AG04450 (cell line): ENCODE data around the gene FDXR. TPM values are rescaled to one million over a fixed set of nuclear protein-coding genes. Genes with fewer than 3 reads are reported as not detected.

ENCODE experiments used
- CTCF ChIA-PET: fragments of 300-600, 350-600 bp; formaldehyde crosslinking; extraction: SDS; loops from one replicate; lab custom pipeline; 2022; ENCODE audit warnings: antibody characterized with exemption, inconsistent platforms; lab: Charles Lee
- POLR2A ChIA-PET: fragments of 350-600 bp; formaldehyde crosslinking; extraction: SDS; loops from one replicate; lab custom pipeline; 2021; ENCODE audit warnings: antibody characterized with exemption, inconsistent platforms; lab: Yijun Ruan, JAX
- DNase-seq: peaks from one replicate; pipeline ENCODE4 v3.0.0-alpha.2; 2011; ENCODE audit warnings: low read depth, low spot score
- H3K27ac ChIP-seq: one replicate; pipeline ENCODE4 v1.5.1; 2012; ENCODE audit warnings: low read depth, low read length, control low read depth
- H3K27me3 ChIP-seq: one replicate; pipeline ENCODE4 v1.6.0; 2012; ENCODE audit warnings: low read length; ENCODE audit not compliant: control insufficient read depth, insufficient read depth
- H3K4me3 ChIP-seq: 2 replicates; pipeline ENCODE4 v1.5.1; 2011; ENCODE audit warnings: mild to moderate bottlenecking, low read depth, low read length, control low read depth
- H3K9me3 ChIP-seq: 2 replicates; pipeline ENCODE4 v1.5.1; 2012; ENCODE audit warnings: low read length; ENCODE audit not compliant: control insufficient read depth, insufficient read depth
- CTCF ChIP-seq: IDR thresholded peaks from 2 replicates; pipeline ENCODE4 v1.5.1; 2011; ENCODE audit warnings: low read depth, low read length, control low read depth, inconsistent platforms
- polyA plus RNA-seq: library from polyadenylated mRNA; depleted of rRNA; stranded (reverse); fragments of >200 nt; gene quantifications from 2 replicates; pipeline ENCODE4 v1.2.3, GENCODE V29; 2011

Gene FDXR
- polyA plus RNA-seq, 1 experiment = 23.0 TPM

- ChIA-PET CTCF (no interaction called here), POLR2A (no interaction called here)
- H3K27me3 ChIP-seq = peaks cover 25% of the 10 kb centered on the region
- DNase-seq = no peak
- no peak overlapping the region for H3K4me3 ChIP-seq
- H3K9me3 ChIP-seq = no peaks in the 10 kb centered on the region
- H3K27ac ChIP-seq = no peak overlapping the region
- TF ChIP-seq CTCF = no peak
Measured at GRCh38 chr17:74904687-74905409, 32.1 kb upstream of the FDXR start.

- POLR2A ChIA-PET = no interaction called here
- H3K4me3 ChIP-seq = no peak overlapping the region
- DNase-seq = no peak
- H3K9me3 ChIP-seq = no peaks in the 10 kb centered on the region
- TF ChIP-seq CTCF = no peak
- H3K27me3 ChIP-seq = peaks cover 34% of the 10 kb centered on the region
- CTCF ChIA-PET = no interaction called here
- no peak overlapping the region for H3K27ac ChIP-seq
Measured at GRCh38 chr17:74903671-74904070, 30.9 kb upstream of the FDXR start.

- Histone ChIP-seq H3K4me3 (no peak overlapping the region), H3K27me3 (peaks cover 37% of the 10 kb centered on the region), H3K9me3 (no peaks in the 10 kb centered on the region), H3K27ac (no peak overlapping the region)
- CTCF ChIA-PET = no interaction called here
- no peak for DNase-seq
- TF ChIP-seq CTCF = no peak
- POLR2A ChIA-PET = no interaction called here
Measured at GRCh38 chr17:74903034-74903433, 30.2 kb upstream of the FDXR start.

- Histone ChIP-seq H3K4me3 (no peak overlapping the region), H3K9me3 (no peaks in the 10 kb centered on the region), H3K27ac (no peak overlapping the region), H3K27me3 (peaks cover 45% of the 10 kb centered on the region)
- CTCF ChIA-PET = no interaction called here
- TF ChIP-seq CTCF = no peak
- POLR2A ChIA-PET = no interaction called here
- DNase-seq = no peak
Measured at GRCh38 chr17:74901353-74902135, 28.8 kb upstream of the FDXR start.

GRCh38 chr17:74900208-74900607 is 27.4 kb upstream of the FDXR start:
- no peak overlapping the region for H3K27ac ChIP-seq
- TF ChIP-seq CTCF = no peak
- CTCF ChIA-PET = no interaction called here
- peaks cover 56% of the 10 kb centered on the region for H3K27me3 ChIP-seq
- no peaks in the 10 kb centered on the region for H3K9me3 ChIP-seq
- no peak for DNase-seq
- POLR2A ChIA-PET = no interaction called here
- H3K4me3 ChIP-seq = no peak overlapping the region
